Mammary epithelial cell (primary cell): Measurements from ENCODE around the gene CNTNAP2.

Experiments used
- CTCF ChIP-seq, 2 donors: IDR thresholded peaks in 1 of 2; conservative IDR thresholded peaks in 1 of 2; 2 replicates each; pipeline ENCODE4 v1.5.1; 2011 to 2012; ENCODE audit warnings: inconsistent platforms in 2 of 2, low read length in 2 of 2, mild to moderate bottlenecking in 2 of 2, control low read depth in 1 of 2, low read depth in 1 of 2; ENCODE audit not compliant: insufficient read depth in 1 of 2; ENCODE audit errors: extremely low read depth in 1 of 2
- EZH2 ChIP-seq: IDR thresholded peaks from 2 replicates; pipeline ENCODE4 v1.6.1; 2012; ENCODE audit warnings: low read length, inconsistent platforms, borderline replicate concordance

GRCh38 chr7:146138926-146139325, 22.3 kb downstream of the CNTNAP2 start:
- TF ChIP-seq CTCF (conservative IDR thresholded peaks at IDR 0.05 in 1 of 2, IDR thresholded peaks at IDR 0.05 in 1 of 2; ENCODE audit: extremely low read depth in 1 of 2, insufficient read depth in 1 of 2, low read depth in 1 of 2, low read length in 2 of 2) (no peak), EZH2 (no peak)
